HG03103 (cell line): ENCODE results near the gene VEGFB.

Experiments used
- ATAC-seq: cut with Tn5 transposase; IDR thresholded peaks from one replicate; pipeline ENCODE4 v1.9.1; 2021; ENCODE audit warnings: low read depth; ENCODE audit not compliant: unreplicated experiment

VEGFB gene

GRCh38 chr11:64230171-64230984 is 4.0 kb upstream of the VEGFB start, which contains the start of gene DNAJC4:
DNAJC4 (plus strand) TSS chr11:64230548; CDS start chr11:64230855, 307 bp downstream.
- ATAC-seq, result no peak

DNA sequence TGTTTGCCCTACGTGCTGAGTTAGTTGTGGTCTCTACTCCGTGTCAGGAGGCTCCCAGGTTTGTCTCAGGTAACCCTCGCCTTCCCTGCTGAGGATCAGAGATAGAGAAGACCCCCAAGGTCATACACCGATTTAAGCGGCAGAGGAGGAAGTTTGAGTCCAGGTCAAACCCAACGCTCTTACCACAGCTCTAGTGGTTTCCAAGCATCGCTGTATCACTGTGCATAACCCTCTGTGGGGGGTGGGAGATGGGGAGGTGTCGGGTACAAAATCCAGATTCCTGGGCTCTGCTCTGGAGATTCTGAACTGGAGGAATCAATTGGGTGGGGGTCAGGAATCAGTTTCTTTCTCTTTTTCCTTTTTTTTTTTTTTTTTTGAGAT is 3.4 kb upstream of the VEGFB start:
- no peak for ATAC-seq

- no peak for ATAC-seq
These were observed 2.8 kb upstream of the VEGFB start for GRCh38 chr11:64231546-64231945.

GRCh38 chr11:64232182-64232966 is 2.0 kb upstream of the VEGFB start:
- ATAC-seq, result no peak

- no peak for ATAC-seq
These were observed 1.4 kb upstream of the VEGFB start for GRCh38 chr11:64232967-64233315.

- ATAC-seq, result no peak
These were observed 429 bp downstream of the VEGFB start for GRCh38 chr11:64234647-64235379.

- ATAC-seq, result no peak
These were observed 1.2 kb downstream of the VEGFB start for GRCh38 chr11:64235437-64236161.

- no peak for ATAC-seq
These were observed 3.1 kb downstream of the VEGFB start for GRCh38 chr11:64237484-64237951.

- no peak for ATAC-seq
These were observed 3.7 kb downstream of the VEGFB start for GRCh38 chr11:64238076-64238475.

DNA sequence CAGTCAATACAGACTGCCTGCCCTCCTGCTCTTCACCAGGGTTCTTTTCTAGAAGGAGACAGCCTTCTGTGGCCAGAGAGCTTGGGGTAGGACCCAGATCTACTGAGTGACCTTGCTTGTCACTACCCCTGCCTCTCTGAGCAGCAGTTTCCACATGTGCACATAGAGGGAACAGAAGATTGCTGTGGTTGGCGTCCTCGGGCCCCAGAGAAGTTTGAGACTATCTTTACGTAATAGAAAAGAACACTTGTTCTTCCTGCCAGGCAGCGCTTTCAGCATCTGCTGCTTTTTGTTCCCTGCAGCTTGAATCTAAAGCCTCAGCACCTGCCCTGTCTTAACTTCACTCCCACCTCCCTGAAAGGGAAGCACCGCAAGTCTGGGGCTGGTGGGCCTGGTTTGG is 4.6 kb downstream of the VEGFB start:
- no peak for ATAC-seq

DNA sequence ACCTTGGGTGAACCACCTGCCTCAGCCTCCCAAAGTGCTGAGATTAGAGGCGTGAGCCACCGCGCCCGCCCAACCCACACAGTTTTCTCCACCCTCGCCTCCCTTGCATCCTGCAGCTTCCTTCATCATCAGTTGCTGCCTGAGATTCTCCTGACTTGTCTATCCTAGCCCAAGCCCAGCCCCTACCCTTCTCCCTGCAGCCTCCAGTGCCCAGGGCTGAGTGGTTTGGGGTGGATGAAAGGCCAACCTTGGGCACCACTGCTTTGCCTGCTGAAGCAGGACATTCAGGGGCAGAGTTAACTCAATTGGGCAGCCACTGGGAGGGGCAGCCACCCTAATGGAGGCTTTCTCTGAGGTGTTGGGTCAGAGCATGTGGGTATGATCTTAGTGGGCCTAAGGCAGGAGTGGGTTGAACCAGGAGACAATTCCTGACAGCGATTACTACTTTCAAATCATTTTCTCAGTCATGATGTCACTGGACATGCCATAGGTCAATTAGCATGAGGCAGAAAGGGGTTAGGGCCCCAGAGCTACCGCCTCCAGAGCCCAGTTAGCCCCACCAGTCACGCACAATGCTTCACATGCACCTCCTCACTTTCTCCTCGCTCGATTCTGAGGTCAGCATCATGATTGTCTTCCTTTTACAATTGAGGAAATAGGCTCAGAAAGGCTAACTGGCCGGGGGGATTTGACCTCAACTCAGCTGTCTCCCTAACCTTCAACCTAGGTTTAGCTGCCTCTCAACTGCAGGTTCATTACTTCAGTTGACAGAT is 5.5 kb downstream of the VEGFB start:
- ATAC-seq, result no peak

- ATAC-seq, result peak; percentile 38
These were observed 6.3 kb downstream of the VEGFB start, which contains the start of gene FKBP2 for GRCh38 chr11:64240435-64241240. FKBP2 (plus strand) TSS chr11:64241095; CDS start chr11:64242388, 1,293 bp downstream.

- peak; percentile 66 for ATAC-seq
These were observed 6.8 kb downstream of the VEGFB start for GRCh38 chr11:64241241-64241490.

DNA sequence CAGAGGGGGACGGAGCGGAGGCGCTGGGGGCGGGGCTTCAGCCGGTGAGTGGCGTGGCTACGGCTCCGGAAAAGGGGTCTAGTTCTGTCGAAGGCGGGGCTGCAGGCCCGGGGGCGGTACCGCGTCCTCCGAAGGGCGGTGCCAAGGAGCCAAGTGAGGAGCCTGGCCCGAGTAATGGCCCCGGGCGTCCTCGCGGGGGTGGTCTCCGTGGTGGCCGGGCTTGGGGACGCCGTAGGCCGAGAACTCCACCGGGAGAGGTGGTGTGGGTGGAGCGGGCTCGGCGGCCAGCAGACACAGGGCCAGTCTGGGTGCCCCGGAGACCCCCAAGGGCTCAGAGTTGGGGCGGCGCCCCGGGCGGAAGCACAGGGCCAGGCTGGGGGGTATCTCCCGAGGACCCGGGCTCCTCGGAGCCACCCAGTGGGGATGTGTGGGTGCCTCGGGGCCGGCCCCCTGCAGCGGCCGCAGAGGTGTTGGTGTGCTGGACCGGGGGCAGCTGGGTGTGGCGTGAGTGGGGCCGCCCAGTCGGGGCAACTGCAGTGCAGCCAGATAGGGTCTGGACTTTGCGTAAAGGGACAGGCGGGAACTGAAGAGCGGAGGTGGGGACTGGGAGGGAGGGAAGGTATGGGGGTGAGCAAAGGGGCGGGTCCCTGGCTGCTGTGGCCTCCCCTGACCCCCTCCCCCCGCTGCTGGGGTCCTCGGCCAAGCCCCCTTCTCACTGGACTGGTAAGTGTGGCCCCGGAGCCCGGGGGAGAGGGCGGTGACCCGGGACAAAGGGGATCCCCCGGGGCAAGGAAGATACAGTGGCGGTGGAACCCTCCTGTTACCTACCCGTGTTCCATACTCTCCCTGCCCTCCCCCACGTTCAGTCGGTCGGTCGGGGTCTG is 7.3 kb downstream of the VEGFB start:
- peak; percentile 2 for ATAC-seq

GRCh38 chr11:64243236-64243854 is 9.0 kb downstream of the VEGFB start:
- no peak for ATAC-seq

- no peak for ATAC-seq
These were observed 9.7 kb downstream of the VEGFB start for GRCh38 chr11:64244107-64244506.

DNA sequence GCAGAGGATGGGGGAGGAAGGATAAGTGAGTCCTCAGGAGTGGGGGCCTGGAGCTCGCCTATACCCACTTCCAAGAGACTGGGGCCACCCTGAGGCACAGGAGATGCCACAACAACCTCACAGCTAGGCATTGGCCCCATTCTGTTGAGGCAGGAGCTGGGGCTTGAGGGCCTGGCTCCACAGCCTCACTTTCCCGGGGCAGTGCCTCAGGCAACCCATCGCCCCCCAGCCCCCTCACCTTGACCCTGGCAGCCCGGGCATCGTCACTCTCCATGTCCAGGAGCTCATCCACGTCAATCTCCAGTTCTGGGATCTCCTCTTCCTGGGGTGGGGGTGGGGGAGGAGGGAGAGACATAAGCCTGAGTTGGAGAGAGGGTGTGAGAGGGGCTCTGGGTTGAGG is 10.6 kb downstream of the VEGFB start:
- no peak for ATAC-seq

- ATAC-seq, result no peak
These were observed 11.0 kb downstream of the VEGFB start for GRCh38 chr11:64245401-64245796.
